AG04450 (cell line): ENCODE results near the gene ALG14. TPM values are rescaled to one million over a fixed set of nuclear protein-coding genes. Genes with fewer than 3 reads are reported as not detected.

Experiments used
- CTCF ChIA-PET: fragments of 300-600, 350-600 bp; formaldehyde crosslinking; extraction: SDS; loops from one replicate; lab custom pipeline; 2022; ENCODE audit warnings: antibody characterized with exemption, inconsistent platforms; lab: Charles Lee
- POLR2A ChIA-PET: fragments of 350-600 bp; formaldehyde crosslinking; extraction: SDS; loops from one replicate; lab custom pipeline; 2021; ENCODE audit warnings: antibody characterized with exemption, inconsistent platforms; lab: Yijun Ruan, JAX
- DNase-seq: peaks from one replicate; pipeline ENCODE4 v3.0.0-alpha.2; 2011; ENCODE audit warnings: low read depth, low spot score
- H3K27ac ChIP-seq: one replicate; pipeline ENCODE4 v1.5.1; 2012; ENCODE audit warnings: low read depth, low read length, control low read depth
- H3K27me3 ChIP-seq: one replicate; pipeline ENCODE4 v1.6.0; 2012; ENCODE audit warnings: low read length; ENCODE audit not compliant: control insufficient read depth, insufficient read depth
- H3K4me3 ChIP-seq: 2 replicates; pipeline ENCODE4 v1.5.1; 2011; ENCODE audit warnings: mild to moderate bottlenecking, low read depth, low read length, control low read depth
- H3K9me3 ChIP-seq: 2 replicates; pipeline ENCODE4 v1.5.1; 2012; ENCODE audit warnings: low read length; ENCODE audit not compliant: control insufficient read depth, insufficient read depth
- CTCF ChIP-seq: IDR thresholded peaks from 2 replicates; pipeline ENCODE4 v1.5.1; 2011; ENCODE audit warnings: low read depth, low read length, control low read depth, inconsistent platforms
- polyA plus RNA-seq: library from polyadenylated mRNA; depleted of rRNA; stranded (reverse); fragments of >200 nt; gene quantifications from 2 replicates; pipeline ENCODE4 v1.2.3, GENCODE V29; 2011

Gene ALG14
- polyA plus RNA-seq, 1 experiment = 3.1 TPM

DNA sequence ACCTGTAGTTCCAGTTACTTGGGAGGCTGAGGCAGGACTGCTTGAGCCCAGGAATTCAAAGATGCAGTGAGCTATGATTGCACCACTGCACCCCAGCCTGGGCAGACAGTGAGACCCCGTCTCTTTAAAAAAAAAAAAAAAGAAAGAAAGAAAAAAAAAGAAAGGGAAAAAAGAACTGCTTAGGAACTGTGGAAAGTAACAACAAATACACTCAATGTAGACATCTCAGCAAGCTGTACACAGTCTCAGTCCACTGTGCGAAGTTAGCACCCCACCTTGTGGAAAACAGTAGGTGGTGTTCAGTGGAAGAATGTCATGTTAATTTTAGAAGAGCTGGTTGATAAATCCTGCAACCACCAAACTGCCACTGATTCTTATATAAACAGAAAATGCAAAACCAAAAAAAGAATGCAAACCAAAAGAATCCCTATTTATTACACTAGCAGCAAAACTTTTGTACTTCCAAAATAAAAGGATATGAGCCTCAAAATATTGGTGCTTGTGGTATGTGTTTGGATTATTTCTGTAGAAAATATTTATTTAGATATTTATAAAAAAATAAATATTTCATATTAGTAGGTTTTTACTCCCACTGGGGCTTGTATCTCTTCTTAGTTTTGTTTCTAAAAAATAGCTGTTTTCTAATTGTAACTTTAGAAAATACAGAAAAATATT is 31.1 kb downstream of the ALG14 start:
- Histone ChIP-seq H3K27me3 (no peaks in the 10 kb centered on the region), H3K9me3 (no peaks in the 10 kb centered on the region), H3K27ac (no peak overlapping the region), H3K4me3 (no peak overlapping the region)
- TF ChIP-seq CTCF = peak; percentile 91
- ChIA-PET CTCF (interaction anchor here (0.6 to 3.0 kb wide), 79 partner anchors 8 to 1916 kb away, joined by 3 to 266 read pairs (median 5); partner anchors contain the start of genes CNN3 and SLC44A3), POLR2A (interaction anchor here (0.5 to 1.4 kb wide), 6 partner anchors 102 to 783 kb away, joined by 3 to 22 read pairs (median 4); partner anchors contain the start of gene CNN3)
- peak; percentile 80 for DNase-seq

- no peak overlapping the region for H3K4me3 ChIP-seq
- H3K9me3 ChIP-seq = no peaks in the 10 kb centered on the region
- ChIA-PET POLR2A (interaction anchor here (0.6 kb wide), 1 partner anchor 284 kb away, joined by 7 read pairs; no protein-coding TSS in a partner anchor), CTCF (interaction anchor here (0.6 to 3.0 kb wide), 5 partner anchors 99 to 234 kb away, joined by 4 to 266 read pairs (median 42); no protein-coding TSS in a partner anchor)
- H3K27ac ChIP-seq = no peak overlapping the region
- DNase-seq = no peak
- TF ChIP-seq CTCF = no peak
- no peaks in the 10 kb centered on the region for H3K27me3 ChIP-seq
Measured at GRCh38 chr1:95040032-95040525, 32.7 kb downstream of the ALG14 start.

DNA sequence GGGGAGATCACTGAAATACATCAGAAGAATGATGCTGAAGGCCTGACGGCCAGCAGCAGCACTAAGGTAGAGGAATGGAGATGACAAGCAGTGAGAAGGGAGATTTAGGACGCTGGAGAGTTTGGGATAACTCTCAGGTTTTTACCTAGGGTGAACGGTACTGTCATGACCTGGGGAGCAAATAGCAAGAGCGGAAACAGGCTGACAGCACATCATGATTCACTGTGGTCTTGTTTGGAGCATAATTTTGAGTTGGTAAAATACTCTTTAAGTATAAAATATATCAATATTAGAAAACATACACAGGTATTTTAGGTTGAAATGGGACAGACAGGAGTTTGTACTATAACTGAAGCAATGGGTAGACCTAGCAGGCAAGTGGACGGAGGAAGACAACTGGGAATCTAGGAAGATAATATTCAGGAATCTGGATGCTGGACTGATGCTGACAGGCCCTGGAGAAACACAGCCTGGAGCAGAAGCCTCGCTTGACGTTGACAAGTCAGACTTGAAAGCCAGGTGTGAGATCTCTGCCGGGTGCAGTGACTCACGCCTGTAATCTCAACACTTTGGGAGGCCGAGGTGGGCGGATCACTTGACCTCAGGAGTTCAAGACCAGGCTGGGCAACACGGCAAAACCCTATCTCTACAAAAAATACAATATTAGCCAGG is 33.3 kb downstream of the ALG14 start:
- Histone ChIP-seq H3K4me3 (no peak overlapping the region), H3K27me3 (no peaks in the 10 kb centered on the region), H3K27ac (no peak overlapping the region), H3K9me3 (no peaks in the 10 kb centered on the region)
- TF ChIP-seq CTCF = no peak
- ChIA-PET CTCF (interaction anchor here (1.3 to 3.0 kb wide), 4 partner anchors 116 to 234 kb away, joined by 4 to 266 read pairs (median 52); no protein-coding TSS in a partner anchor), POLR2A (interaction anchor here (0.6 kb wide), 1 partner anchor 284 kb away, joined by 7 read pairs; no protein-coding TSS in a partner anchor)
- no peak for DNase-seq

DNA sequence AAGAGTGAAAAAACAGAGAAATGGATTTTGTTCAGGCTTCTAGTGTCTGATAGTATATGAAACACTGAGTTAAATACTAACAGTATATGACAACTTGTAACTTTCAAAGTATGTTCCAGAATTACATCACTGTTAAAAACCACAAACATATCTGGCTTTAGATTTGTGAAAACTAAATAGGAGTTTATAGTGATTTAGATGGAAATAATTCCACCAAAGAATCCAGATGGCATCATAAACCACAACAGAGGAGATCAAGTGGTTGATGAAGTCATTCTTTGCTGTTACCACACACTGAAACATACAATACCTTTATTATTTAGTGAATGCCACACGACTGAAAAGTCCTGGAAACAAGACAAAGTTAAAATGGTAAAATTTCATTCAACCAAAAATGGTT is 37.2 kb downstream of the ALG14 start:
- Histone ChIP-seq H3K27ac (peak overlapping the region; percentile 58), H3K4me3 (no peak overlapping the region), H3K9me3 (no peaks in the 10 kb centered on the region), H3K27me3 (no peaks in the 10 kb centered on the region)
- POLR2A ChIA-PET = no interaction called here
- DNase-seq = peak; percentile 84
- CTCF ChIA-PET = interaction anchor here (1.5 kb wide), 1 partner anchor 181 kb away, joined by 10 read pairs; no protein-coding TSS in a partner anchor
- no peak for TF ChIP-seq CTCF
